AG08396 (cell line): ENCODE data around the gene KIF16B.
"Not testable (repeated sequence)": the region's sequence is repeated elsewhere in the genome, so short reads cannot be mapped to it uniquely, and the experiment has no call there.

ENCODE experiments used
- DNase-seq: peaks from one replicate; pipeline ENCODE4 v3.0.0; 2012; ENCODE audit warnings: low spot score, mixed read lengths

The KIF16B gene

DNA sequence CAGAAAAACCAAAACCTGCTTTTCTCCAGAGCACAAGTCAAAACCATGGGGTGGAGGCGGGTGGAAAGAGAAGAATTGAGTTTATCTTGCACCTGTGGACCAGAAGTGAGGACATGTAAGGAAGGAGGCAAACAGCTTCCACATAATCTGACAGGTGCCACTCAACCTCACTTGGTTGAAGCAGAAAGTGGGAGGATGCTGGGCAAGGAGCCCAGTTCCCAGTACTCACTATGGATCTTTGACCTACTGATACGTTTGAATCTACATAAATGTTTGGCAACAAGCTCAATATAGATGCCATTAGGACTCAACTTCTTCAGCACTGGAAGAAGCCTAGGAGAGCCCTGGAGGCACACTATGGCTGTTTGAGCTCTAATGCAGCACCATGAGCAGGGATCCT, 285.5 kb downstream of the KIF16B start:
- no peak for DNase-seq

DNA sequence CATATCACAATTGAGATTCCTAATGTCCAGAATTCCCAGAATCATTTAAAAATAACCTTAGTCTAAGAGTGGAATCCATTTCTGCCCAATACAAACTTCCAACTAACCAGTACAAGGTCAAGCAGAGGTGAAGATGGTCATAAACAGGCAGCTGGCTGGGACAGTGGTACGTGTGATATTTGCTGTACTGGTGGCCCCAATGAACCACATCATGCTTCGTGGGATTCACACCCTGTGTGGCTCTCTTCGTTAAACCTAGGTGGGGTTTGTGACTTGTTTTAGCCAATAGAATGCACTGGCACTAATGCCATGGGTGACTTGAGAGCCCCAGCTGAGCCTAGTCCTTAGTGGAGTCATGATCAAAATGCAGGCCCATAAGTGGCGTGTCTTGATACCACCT, 286.6 kb downstream of the KIF16B start:
- no peak for DNase-seq

DNA sequence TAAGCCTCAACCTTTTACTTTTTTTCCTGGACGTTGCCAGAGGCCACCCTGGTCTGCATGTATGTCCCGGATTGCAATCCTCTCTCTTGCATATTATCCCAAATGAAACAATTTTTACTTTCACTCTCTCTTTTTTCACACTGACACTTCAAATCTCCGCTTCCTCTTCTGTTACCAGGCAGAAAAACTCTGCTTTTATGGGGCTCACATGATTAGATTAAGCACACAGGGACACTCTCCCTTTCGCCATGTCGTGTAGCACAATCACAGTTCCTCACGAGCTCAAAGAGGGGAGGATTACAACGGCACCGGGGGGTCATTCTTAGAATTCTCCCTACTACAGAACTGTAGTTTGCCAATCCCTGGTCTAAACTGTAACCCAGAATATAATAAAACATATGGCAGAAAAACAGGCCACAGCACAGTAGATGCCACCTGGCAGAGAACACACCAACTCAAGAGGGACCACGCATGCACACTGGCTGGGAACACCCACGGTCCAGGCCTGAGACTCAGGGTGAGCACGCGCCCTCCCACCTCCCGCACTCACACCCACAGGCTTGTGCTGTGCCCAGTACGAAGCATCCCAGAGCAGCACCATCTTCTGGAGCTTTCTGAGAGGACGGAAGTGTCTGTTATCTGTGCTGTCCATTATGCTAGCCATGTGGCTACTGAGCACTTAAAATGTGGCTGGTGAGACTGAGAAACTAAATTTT, 288.7 kb downstream of the KIF16B start:
- DNase-seq, result no peak

DNA sequence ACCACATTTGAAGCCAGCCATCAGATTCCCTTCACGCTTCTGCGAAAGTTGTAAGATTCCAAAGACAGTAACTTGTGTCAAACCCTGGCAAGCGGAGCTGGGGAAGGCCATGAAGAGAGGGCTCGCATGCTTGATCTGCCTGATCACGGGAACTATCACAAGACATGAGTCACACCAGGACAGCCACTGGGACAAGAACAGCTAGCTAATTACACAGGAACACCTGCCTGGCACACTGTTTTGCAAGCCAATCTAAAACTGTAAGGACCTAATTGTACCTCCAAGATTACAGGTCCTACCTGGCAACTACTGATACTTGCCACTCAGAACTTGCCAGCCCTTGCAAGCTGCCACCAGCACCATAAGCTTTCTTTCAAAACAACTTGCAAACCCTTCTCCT, 289.3 kb downstream of the KIF16B start:
- no peak for DNase-seq

- no peak for DNase-seq
Measured at GRCh38 chr20:16283307-16283706, 289.9 kb downstream of the KIF16B start.

GRCh38 chr20:16280219-16280618, 293.0 kb downstream of the KIF16B start:
- no peak for DNase-seq

- DNase-seq, result no peak
Measured at GRCh38 chr20:16279320-16279719, 293.9 kb downstream of the KIF16B start.

- no peak for DNase-seq
Measured at GRCh38 chr20:16273812-16274555, 299.3 kb downstream of the KIF16B start.

- no peak for DNase-seq
Measured at GRCh38 chr20:16272780-16273360, 300.4 kb downstream of the KIF16B start.

- DNase-seq, result no peak
Measured at GRCh38 chr20:16271450-16271849, 301.8 kb downstream of the KIF16B start.

- no peak for DNase-seq
Measured at GRCh38 chr20:16270989-16271388, 302.3 kb downstream of the KIF16B start.

DNA sequence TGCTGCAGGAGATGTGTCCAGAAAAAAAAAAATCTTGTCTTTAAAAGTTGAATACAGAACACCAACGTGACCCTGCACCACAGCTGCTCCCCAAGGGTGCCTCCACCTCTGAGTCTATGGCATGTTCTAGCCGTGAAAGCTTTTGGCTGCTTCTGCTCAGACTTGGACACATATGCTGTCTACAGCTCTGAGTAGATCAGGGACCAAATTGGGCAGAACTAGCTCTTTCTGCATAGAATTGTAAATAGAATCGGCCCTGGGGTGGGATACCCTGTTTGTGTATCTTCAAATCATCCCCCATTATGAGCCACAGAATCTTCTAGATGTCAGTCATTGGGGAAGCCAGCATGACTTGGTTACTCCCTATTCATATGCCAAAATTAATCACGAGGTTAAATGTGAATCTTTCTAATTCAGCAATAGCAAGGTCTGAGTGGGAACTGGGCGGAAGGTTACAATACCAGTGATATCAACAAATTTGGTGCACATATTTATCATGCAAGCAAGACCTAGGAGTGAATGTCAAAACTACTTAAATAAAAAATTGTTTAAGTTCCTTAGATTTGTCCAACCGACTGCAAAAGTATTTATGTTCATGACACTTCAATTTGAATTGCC, 302.8 kb downstream of the KIF16B start:
- DNase-seq, result no peak

DNA sequence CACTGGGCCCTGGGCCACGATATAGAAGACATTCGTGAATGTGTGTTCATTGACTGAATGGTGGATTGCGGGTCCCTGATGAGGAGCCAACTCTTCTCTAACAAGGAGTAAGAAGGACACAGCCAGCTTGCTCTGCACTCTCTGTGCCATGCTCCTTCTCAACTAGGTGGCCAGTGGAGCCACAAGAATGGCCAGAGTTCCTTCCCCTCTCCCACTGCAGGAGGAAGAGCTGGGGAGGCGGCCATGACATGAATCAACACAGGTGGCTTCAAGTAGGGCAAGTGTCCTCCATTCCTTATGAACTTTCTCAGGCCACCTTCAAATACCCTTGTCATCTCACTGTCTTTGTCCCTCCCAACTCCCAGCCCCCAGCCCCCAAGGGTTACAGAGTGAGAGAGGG, 305.7 kb downstream of the KIF16B start:
- no peak for DNase-seq

- DNase-seq, result no peak
Measured at GRCh38 chr20:16265334-16265733, 307.9 kb downstream of the KIF16B start.

DNA sequence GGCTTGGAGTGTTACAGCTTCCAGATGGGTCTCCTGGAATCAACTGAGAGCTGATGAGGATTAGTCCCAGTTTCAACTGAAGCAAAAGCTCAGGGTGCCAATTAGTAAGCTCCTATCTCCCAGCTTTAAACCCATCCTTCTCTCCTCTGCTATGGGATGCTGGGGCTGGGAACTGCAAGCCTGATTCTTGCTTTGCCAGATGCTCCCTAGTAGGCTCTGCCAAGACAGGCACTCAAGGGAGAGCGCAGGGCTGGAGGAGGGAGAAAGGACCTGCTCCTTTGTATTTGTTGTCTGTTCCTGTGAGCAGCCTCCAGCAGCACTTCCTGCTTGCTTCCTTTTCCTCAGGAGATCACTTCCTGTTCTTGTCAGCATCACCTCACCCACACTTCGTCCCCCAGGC, 309.7 kb downstream of the KIF16B start:
- DNase-seq, result no peak

DNA sequence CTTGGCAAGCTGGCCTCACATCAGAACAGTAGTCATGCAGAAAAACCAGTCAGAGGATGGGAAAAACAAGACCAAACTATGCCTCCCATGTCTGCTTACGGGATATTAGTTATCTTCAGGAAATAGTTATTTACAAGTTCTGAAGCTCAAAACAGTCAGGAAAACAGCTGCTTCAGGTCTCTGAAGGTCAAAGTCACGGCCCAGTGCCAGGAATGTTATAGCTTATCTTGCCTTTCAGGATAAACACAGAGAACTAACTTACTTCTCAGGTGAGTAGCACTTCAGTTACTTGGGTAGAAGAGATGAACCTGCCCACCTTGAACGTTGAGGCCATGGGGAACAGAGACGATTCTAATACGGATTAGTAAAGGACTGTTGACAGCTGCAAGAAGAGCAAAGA, 310.7 kb downstream of the KIF16B start:
- no peak for DNase-seq

DNA sequence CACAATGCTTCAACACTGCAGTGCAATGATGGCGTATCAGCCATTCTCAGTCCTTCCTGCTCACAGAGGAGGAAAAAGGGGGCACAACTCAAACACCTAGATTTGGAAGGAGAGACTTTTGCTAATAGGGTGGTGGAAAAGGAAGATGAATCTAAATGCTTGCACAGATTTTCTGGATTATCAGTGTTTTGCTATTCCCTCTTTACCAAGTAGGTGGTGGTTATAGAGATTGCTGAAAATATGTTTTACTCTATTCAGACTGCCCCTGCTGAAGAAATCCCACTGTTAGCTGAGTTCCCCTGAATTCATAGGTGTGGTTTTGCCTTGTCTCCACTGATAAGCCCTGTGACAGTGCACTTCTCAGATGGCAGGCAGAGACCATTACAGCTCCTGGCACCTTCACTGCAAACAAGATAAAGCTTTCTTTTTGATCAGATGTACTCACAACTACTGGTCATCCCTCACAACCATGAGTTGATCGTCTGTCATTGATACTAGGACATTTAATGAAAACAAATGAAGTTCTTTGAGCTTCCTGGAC, 311.4 kb downstream of the KIF16B start:
- DNase-seq, result no peak

DNA sequence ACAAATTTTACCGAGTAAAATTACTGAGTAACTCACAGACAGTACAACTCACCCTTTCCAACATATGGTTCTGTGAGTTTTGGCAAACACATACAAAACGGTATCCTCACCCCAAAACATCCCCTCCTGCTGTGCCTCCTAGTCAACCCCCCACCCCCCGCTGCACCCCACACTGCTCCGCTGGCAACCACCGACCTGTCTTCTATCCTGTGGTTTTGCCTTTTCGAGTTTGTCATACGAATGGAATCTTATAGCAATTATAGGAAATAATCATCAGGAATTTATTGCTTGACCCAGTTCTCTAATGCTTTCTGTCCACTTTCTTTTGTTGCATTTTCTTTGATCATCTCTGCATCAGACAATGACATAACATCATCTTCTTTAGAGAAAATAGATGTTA, 312.3 kb downstream of the KIF16B start:
- DNase-seq, result no peak

- DNase-seq, result not testable (repeated sequence)
Measured at GRCh38 chr20:16260133-16260532, 313.1 kb downstream of the KIF16B start.

GRCh38 chr20:16258766-16259165, 314.5 kb downstream of the KIF16B start:
- DNase-seq, result no peak

- DNase-seq, result no peak
Measured at GRCh38 chr20:16257813-16258430, 315.3 kb downstream of the KIF16B start.

DNA sequence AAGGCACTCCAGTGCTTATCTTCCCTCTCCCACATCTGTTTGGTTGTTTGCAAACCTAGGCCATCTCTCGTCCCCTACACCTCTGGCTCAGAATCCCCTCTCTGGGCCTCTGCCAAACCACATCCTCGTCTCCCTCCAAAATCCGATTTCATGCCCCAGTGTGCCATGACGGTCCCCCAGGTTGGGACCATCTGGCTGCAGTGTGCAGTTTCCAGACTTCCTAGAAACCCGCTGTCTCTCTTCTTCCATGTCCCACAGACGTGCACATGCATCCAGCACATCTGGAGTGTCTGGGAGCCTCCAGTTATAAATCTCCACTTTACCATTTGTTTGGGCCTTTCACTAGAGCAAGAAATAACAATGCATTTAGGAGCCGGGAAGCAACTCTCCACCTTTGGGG, 316.2 kb downstream of the KIF16B start:
- no peak for DNase-seq
